ENCODE data around the gene PRDM11. TPM values are rescaled to one million over a fixed set of nuclear protein-coding genes. Genes with fewer than 3 reads are reported as not detected.

The PRDM11 gene
- total RNA-seq, 2 donors from 2014 or later: 4.1 to 8.3 TPM

- Histone ChIP-seq H3K27ac (peak overlapping the region; percentile 78), H3K27me3 (no peaks in the 10 kb centered on the region)
- intact Hi-C loops (cut with DNase I): no loop called here
These were observed 118.5 kb downstream of the PRDM11 start for GRCh38 chr11:45264839-45265515.

DNA sequence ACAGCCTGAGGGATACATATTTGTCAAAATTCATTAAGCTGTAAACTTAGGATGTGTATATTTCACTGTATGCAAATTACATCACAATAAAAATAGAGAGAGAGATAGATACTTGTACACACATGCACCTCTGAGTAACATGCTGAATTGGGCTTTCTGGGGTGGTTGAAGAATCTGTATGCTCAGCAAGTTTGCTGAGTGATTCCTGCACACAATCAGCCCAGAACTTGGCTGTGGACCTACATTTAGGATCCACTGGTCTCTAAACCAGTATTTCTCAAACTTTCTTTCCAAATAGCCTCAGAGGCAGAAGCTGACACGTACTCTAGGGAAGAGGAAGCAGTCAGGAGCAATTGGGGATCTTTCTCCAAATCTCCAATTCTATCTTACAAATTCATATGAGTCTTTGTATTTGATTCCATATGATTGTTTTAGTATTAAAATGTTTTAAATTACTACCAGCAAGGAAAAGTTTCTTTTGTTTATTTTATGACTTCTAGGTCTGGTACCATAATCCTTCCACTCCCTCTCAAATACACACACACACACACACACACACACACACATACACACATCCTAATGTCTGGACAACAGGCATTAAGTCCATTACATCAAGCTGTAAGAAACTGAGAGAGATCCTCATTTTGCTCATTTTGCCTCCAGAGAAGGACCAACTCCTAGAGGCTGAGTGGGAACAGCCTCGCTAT is 119.7 kb downstream of the PRDM11 start:
- H3K9me3 ChIP-seq: no peaks in the 10 kb centered on the region
- DNase-seq: peak; percentile 64
- intact Hi-C loops (cut with DNase I): no loop called here
- H3K27me3 ChIP-seq: no peaks in the 10 kb centered on the region
- no peak overlapping the region for H3K4me3 ChIP-seq
- H3K36me3 ChIP-seq: no peaks in the 10 kb centered on the region
- TF ChIP-seq, protein P1, sequence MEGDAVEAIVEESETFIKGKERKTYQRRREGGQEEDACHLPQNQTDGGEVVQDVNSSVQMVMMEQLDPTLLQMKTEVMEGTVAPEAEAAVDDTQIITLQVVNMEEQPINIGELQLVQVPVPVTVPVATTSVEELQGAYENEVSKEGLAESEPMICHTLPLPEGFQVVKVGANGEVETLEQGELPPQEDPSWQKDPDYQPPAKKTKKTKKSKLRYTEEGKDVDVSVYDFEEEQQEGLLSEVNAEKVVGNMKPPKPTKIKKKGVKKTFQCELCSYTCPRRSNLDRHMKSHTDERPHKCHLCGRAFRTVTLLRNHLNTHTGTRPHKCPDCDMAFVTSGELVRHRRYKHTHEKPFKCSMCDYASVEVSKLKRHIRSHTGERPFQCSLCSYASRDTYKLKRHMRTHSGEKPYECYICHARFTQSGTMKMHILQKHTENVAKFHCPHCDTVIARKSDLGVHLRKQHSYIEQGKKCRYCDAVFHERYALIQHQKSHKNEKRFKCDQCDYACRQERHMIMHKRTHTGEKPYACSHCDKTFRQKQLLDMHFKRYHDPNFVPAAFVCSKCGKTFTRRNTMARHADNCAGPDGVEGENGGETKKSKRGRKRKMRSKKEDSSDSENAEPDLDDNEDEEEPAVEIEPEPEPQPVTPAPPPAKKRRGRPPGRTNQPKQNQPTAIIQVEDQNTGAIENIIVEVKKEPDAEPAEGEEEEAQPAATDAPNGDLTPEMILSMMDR (IDR thresholded peaks at IDR 0.05): no peak
- H3K4me1 ChIP-seq: peaks cover 2% of the 10 kb centered on the region
- H3K9ac ChIP-seq (ENCODE audit: low read depth in 2 of 2, low read length in 2 of 2): peak overlapping the region in 1 of 2 donors; percentile 71
- peak overlapping the region; percentile 78 for H3K27ac ChIP-seq

More at GRCh38 chr11:45264839-45265515, 118.5 kb downstream of the PRDM11 start:
- Histone ChIP-seq H3K4me1 (peaks cover 2% of the 10 kb centered on the region), H3K9me3 (no peaks in the 10 kb centered on the region), H3K4me3 (no peak overlapping the region), H3K9ac (ENCODE audit: low read depth in 2 of 2, low read length in 2 of 2) (peak overlapping the region in 1 of 2 donors; percentile 71), H3K36me3 (no peaks in the 10 kb centered on the region)
- TF ChIP-seq, protein P1 (IDR thresholded peaks at IDR 0.05): no peak
- DNase-seq: no peak

DNA sequence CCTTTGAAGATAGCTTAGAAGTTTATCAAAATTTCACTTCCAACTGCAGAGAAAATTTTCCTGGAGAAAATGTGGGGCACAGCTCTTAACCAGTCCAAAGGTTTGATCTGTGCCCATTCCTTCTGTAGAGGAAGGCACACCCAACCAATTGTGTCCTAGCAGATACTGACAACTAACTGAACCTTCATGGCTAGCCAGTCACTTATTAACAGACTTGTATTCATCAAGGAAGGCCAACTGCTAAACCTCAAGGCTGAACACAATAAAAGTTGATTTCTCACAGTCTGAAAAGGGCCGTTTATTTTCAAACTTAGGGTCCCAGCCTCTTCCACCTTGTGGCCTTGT is 120.2 kb downstream of the PRDM11 start:
- peak overlapping the region in 1 of 2 donors; percentile 71 for H3K9ac ChIP-seq (ENCODE audit: low read depth in 2 of 2, low read length in 2 of 2)
- H3K9me3 ChIP-seq: no peaks in the 10 kb centered on the region
- H3K27me3 ChIP-seq: no peaks in the 10 kb centered on the region
- TF ChIP-seq, protein P1 (IDR thresholded peaks at IDR 0.05): no peak
- peak; percentile 55 for DNase-seq
- peak overlapping the region; percentile 78 for H3K27ac ChIP-seq
- no peaks in the 10 kb centered on the region for H3K36me3 ChIP-seq
- peaks cover 2% of the 10 kb centered on the region for H3K4me1 ChIP-seq
- no peak overlapping the region for H3K4me3 ChIP-seq
- intact Hi-C loops (cut with DNase I): no loop called here

DNA sequence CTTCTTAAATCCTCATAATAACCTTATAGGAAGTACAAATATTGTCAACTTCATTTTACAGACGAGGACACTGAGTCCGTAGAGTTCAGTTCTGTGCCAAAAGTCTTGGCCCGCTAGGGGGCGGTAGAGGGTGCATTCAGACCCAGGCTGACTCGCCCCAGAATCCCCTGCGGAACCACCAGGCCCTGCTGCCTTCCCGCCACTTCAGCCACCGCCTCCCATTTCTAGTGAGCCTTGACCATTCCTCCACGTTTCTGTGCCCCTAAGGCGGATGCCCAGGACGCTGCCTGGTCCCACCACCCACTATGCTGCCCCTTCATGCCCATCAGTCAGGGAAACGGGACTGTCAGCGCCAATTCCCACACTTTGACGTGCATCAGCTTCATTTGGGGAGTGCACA is 120.6 kb downstream of the PRDM11 start:
- Histone ChIP-seq H3K4me1 (peaks cover 2% of the 10 kb centered on the region), H3K27me3 (no peaks in the 10 kb centered on the region), H3K27ac (peak overlapping the region; percentile 78), H3K4me3 (no peak overlapping the region), H3K9me3 (no peaks in the 10 kb centered on the region), H3K36me3 (no peaks in the 10 kb centered on the region), H3K9ac (ENCODE audit: low read depth in 2 of 2, low read length in 2 of 2) (peak overlapping the region in 1 of 2 donors; percentile 71)
- intact Hi-C loops (cut with DNase I): no loop called here
- DNase-seq: peak; percentile 89
- TF ChIP-seq, protein P1 (IDR thresholded peaks at IDR 0.05): peak; percentile 53

DNA sequence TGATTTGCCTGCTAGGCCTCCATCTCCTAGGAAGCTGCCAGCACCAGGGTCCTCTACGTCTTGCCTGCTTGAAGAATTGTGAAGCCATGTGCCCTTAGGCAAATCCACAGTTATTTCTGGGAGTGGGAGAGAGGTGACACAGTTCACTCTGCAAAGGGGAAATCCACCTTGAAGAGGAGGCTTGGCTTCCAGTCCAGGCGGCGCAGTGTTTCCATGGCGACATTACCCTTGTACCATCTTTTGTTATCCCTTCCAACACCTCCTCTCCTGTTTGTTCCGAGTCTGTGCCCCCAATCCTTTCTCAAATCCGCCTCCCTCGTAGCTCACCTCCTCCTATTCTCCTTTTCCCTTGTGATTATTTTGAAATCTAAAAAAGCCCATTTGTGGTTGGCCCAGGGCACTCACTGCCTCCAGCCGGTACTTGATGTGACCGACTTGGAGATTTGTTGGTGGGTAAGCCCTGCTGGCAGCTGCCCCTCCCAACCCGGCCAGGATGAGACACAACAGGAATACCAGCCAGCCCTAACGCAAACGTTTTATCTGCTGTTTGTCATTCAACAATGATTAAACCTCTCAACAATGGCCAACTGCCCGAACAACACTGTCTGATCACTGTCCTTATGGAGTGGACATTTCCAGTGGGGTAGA is 121.3 kb downstream of the PRDM11 start:
- Histone ChIP-seq H3K4me1 (peaks cover 2% of the 10 kb centered on the region), H3K27ac (no peak overlapping the region), H3K4me3 (no peak overlapping the region), H3K9me3 (no peaks in the 10 kb centered on the region), H3K9ac (ENCODE audit: low read depth in 2 of 2, low read length in 2 of 2) (peak overlapping the region in 1 of 2 donors; percentile 71), H3K36me3 (no peaks in the 10 kb centered on the region), H3K27me3 (no peaks in the 10 kb centered on the region)
- DNase-seq: no peak
- TF ChIP-seq, protein P1 (IDR thresholded peaks at IDR 0.05): no peak
- intact Hi-C loops (cut with DNase I): no loop called here
